Breast epithelium (tissue), 3 donors: ENCODE results near the gene COL5A1.

Experiments used
- POLR2A ChIP-seq: fragments of 450-650 bp; IDR thresholded peaks from one replicate; pipeline ENCODE4 v1.6.1; 2016; ENCODE audit warnings: antibody characterized with exemption, mild to moderate bottlenecking, moderate library complexity
- TF ChIP-seq, protein P1 (sequence below), 3 donors: fragments of 450-650 bp; IDR thresholded peaks; one replicate each; pipeline ENCODE4 v1.5.1; 2016 to 2017; ENCODE audit warnings: antibody characterized with exemption in 3 of 3, mild to moderate bottlenecking in 3 of 3, moderate library complexity in 3 of 3

DNA sequence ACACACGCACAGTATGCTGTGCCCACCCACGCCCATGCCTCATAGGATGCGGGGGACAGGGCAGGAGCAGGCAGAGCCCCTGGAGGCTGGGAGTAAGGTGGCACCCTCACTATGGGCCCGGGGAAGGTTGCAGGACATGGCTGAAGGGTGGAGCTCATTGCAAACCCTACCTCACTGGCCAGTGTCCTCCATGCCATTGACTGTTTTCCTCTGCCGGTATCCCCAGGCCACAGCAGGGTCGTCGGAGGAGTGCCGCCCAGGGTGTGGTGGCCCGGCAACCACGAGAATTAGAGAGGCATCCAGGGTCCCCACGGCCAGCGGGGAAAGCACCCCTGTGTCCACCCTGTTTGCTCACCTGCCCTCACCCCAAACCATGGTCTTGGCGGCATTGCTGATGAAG lies 179.3 kb downstream of the COL5A1 start:
- TF ChIP-seq POLR2A: no peak
- TF ChIP-seq, protein P1, sequence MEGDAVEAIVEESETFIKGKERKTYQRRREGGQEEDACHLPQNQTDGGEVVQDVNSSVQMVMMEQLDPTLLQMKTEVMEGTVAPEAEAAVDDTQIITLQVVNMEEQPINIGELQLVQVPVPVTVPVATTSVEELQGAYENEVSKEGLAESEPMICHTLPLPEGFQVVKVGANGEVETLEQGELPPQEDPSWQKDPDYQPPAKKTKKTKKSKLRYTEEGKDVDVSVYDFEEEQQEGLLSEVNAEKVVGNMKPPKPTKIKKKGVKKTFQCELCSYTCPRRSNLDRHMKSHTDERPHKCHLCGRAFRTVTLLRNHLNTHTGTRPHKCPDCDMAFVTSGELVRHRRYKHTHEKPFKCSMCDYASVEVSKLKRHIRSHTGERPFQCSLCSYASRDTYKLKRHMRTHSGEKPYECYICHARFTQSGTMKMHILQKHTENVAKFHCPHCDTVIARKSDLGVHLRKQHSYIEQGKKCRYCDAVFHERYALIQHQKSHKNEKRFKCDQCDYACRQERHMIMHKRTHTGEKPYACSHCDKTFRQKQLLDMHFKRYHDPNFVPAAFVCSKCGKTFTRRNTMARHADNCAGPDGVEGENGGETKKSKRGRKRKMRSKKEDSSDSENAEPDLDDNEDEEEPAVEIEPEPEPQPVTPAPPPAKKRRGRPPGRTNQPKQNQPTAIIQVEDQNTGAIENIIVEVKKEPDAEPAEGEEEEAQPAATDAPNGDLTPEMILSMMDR (IDR thresholded peaks at IDR 0.05): no peak
